ENCODE data around the gene TACR2.

DNA sequence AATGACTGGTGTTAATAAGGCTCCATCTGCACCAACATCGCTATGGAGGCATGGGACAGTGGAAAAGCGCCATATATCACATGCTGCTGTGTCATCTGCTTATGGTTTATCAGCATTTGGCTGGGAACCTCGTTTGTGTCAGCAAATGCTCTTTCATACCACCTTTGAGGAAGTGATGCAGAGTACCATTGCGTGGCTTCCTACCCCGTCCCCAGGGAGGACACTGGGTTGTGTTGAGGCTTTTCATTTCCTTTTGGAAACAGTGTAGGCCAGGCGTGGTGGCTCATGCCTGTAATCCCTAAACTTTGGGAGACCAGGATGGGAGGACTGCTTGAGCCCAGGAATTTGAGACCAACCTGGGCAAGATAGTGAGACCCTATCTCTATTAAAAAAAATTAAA lies 6.8 kb downstream of the TACR2 start:
- TF ChIP-seq, protein P1, sequence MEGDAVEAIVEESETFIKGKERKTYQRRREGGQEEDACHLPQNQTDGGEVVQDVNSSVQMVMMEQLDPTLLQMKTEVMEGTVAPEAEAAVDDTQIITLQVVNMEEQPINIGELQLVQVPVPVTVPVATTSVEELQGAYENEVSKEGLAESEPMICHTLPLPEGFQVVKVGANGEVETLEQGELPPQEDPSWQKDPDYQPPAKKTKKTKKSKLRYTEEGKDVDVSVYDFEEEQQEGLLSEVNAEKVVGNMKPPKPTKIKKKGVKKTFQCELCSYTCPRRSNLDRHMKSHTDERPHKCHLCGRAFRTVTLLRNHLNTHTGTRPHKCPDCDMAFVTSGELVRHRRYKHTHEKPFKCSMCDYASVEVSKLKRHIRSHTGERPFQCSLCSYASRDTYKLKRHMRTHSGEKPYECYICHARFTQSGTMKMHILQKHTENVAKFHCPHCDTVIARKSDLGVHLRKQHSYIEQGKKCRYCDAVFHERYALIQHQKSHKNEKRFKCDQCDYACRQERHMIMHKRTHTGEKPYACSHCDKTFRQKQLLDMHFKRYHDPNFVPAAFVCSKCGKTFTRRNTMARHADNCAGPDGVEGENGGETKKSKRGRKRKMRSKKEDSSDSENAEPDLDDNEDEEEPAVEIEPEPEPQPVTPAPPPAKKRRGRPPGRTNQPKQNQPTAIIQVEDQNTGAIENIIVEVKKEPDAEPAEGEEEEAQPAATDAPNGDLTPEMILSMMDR (IDR thresholded peaks at IDR 0.05), result no peak
- no peak for TF ChIP-seq POLR2A (IDR thresholded peaks at IDR 0.05)
- peak in 1 of 3 donors; percentile 43 for TF ChIP-seq POLR2AphosphoS5 (IDR thresholded peaks at IDR 0.05)

Data from transverse colon (tissue), 4 donors.